K562 (cell line): ENCODE results near the gene LST1. TPM values are rescaled to one million over a fixed set of nuclear protein-coding genes. Genes with fewer than 3 reads are reported as not detected.

ENCODE experiments used
- ATAC-seq: fragments of 200-7000 bp; cut with Tn5 transposase; 3 replicates; pipeline ENCODE4 v1.9.1; 2020; ENCODE audit warnings: moderate library complexity
- BruUV-seq: library from RNA; stranded (reverse); fragments of 400-500 nt; replicated peaks from 2 replicates; lab custom pipeline; 2021; lab: Mats Ljungman, UMichigan
- CTCF ChIA-PET: fragments of 300-600 bp; formaldehyde crosslinking; extraction: SDS; loops from one replicate; lab custom pipeline; 2021; ENCODE audit warnings: low intra/inter-chr PET ratio; lab: Yijun Ruan, JAX
- POLR2A ChIA-PET: fragments of 300-600, 350-650 bp; sonication (Branson Sonifier 250); formaldehyde crosslinking; extraction: SDS; loops from one replicate; lab custom pipeline; 2021; ENCODE audit warnings: antibody characterized with exemption, inconsistent platforms; lab: Yijun Ruan, JAX
- DNase-seq, 4 experiments: peaks; one replicate each; pipeline versions ENCODE4 v3.0.0 to v3.0.0-alpha.2; 2011 to 2018; ENCODE audit warnings: low spot score in 3 of 4, mixed read lengths in 3 of 4; ENCODE audit errors: extremely low read depth in 1 of 4
- FAIRE-seq: peaks from 2 replicates; lab custom pipeline; 2011; peaks lifted over from hg19 to GRCh38; lab: Jason Lieb, UNC
- H2AFZ ChIP-seq: 2 replicates; pipeline ENCODE4 v1.6.0; 2011; ENCODE audit warnings: low read depth, low read length, control low read depth, inconsistent platforms
- H3K27ac ChIP-seq: fragments of 200-600 bp; 3 replicates; pipeline ENCODE4 v1.8.0; 2011; ENCODE audit warnings: low read depth, mild to moderate bottlenecking, control low read depth, inconsistent platforms, low read length, moderate library complexity, mixed read lengths; ENCODE audit errors: extremely low read depth
- H3K27me3 ChIP-seq, 2 experiments: fragments of 300-600 bp in 1 of 2; 2 replicates in 1 of 2; 3 replicates in 1 of 2; pipeline versions ENCODE4 v1.6.0 to v1.8.0; 2011; ENCODE audit warnings: inconsistent platforms in 2 of 2, low read length in 2 of 2, mild to moderate bottlenecking in 1 of 2, mixed read lengths in 1 of 2, moderate library complexity in 1 of 2; ENCODE audit not compliant: control insufficient read depth in 2 of 2, insufficient read depth in 2 of 2
- H3K36me3 ChIP-seq: fragments of 300-600 bp; 3 replicates; pipeline ENCODE4 v1.8.0; 2011; ENCODE audit warnings: mild to moderate bottlenecking, low read length, inconsistent platforms; ENCODE audit not compliant: control insufficient read depth, insufficient read depth
- H3K4me1 ChIP-seq, 2 experiments: fragments of 200-600 bp in 1 of 2; replicated peaks in 1 of 2; 2 replicates in 1 of 2; 3 replicates in 1 of 2; pipeline versions ENCODE4 v1.5.1 to v1.8.0; 2011; ENCODE audit warnings: inconsistent platforms in 2 of 2, low read length in 2 of 2, mild to moderate bottlenecking in 1 of 2, mixed read lengths in 1 of 2, moderate library complexity in 1 of 2; ENCODE audit not compliant: control insufficient read depth in 2 of 2, insufficient read depth in 2 of 2
- H3K4me2 ChIP-seq: 2 replicates; pipeline ENCODE4 v1.6.1; 2011; ENCODE audit warnings: low read length, control low read depth, inconsistent platforms, mixed read lengths; ENCODE audit not compliant: insufficient read depth
- H3K4me3 ChIP-seq: fragments of 200-600 bp; sonication (generic), shearing (Covaris generic); 2 replicates; pipeline ENCODE4 v1.5.1; 2016; ENCODE audit warnings: control low read depth, inconsistent platforms
- H3K79me2 ChIP-seq: fragments of 200-600 bp; 3 replicates; pipeline ENCODE4 v1.8.0; 2011; ENCODE audit warnings: low read length, inconsistent platforms; ENCODE audit not compliant: control insufficient read depth, insufficient read depth
- H3K9ac ChIP-seq, 2 experiments: 2 replicates each; pipeline versions ENCODE4 v1.6.0 to v1.6.1; 2011; ENCODE audit warnings: low read depth in 2 of 2, low read length in 2 of 2, control low read depth in 1 of 2, inconsistent platforms in 1 of 2, mild to moderate bottlenecking in 1 of 2, mixed read lengths in 1 of 2; ENCODE audit not compliant: insufficient read depth in 1 of 2
- H3K9me1 ChIP-seq: one replicate; pipeline ENCODE4 v1.6.0; 2011; ENCODE audit warnings: inconsistent platforms, mild to moderate bottlenecking, low read length, moderate library complexity; ENCODE audit not compliant: control insufficient read depth, insufficient read depth
- H3K9me3 ChIP-seq: replicated peaks from 2 replicates; pipeline ENCODE4 v1.5.1; 2011; ENCODE audit warnings: low read depth, low read length, inconsistent platforms; ENCODE audit not compliant: control insufficient read depth, insufficient read depth
- H4K20me1 ChIP-seq: replicated peaks from 2 replicates; pipeline ENCODE4 v1.6.1; 2011; ENCODE audit warnings: low read length, inconsistent platforms, mixed read lengths; ENCODE audit not compliant: control insufficient read depth, insufficient read depth
- ELF2 ChIP-seq: fragments of 250-450 bp; sonication (Bioruptor Pico); IDR thresholded peaks from 2 replicates; pipeline ENCODE4 v1.5.0; 2021; ENCODE audit warnings: mild to moderate bottlenecking
- GABPB1 ChIP-seq: sonication (generic); formaldehyde crosslinking; IDR thresholded peaks from 2 replicates; pipeline ENCODE4 v1.8.0; 2022; ENCODE audit warnings: mild to moderate bottlenecking, missing genetic modification reagents
- MEF2D ChIP-seq: conservative IDR thresholded peaks from 2 replicates; pipeline ENCODE4 v1.6.1; 2016; ENCODE audit warnings: low read depth, missing genetic modification characterization, missing compliant biosample characterization
- MEIS2 ChIP-seq: fragments of 450-650 bp; IDR thresholded peaks from 2 replicates; pipeline ENCODE4 v1.6.1; 2014; ENCODE audit warnings: mild to moderate bottlenecking; ENCODE audit not compliant: partially characterized antibody
- RFX7 ChIP-seq: fragments of 250-450 bp; sonication (Bioruptor Pico); IDR thresholded peaks from 2 replicates; pipeline ENCODE4 v1.5.1; 2021; ENCODE audit warnings: mild to moderate bottlenecking
- SIN3B ChIP-seq: fragments of 450-650 bp; IDR thresholded peaks from 2 replicates; pipeline ENCODE4 v1.6.1; 2017; ENCODE audit warnings: low read depth, mild to moderate bottlenecking, moderate library complexity
- SRF ChIP-seq, 2 experiments: fragments of 250-450, 450-650 bp in 1 of 2; sonication (Bioruptor Pico) in 1 of 2; sonication (generic) in 1 of 2; formaldehyde crosslinking; IDR thresholded peaks; 2 replicates each; pipeline versions ENCODE4 v1.5.0 to v1.5.1; 2020 to 2022; ENCODE audit warnings: mild to moderate bottlenecking in 1 of 2, missing genetic modification reagents in 1 of 2
- TAF1 ChIP-seq: IDR thresholded peaks from 2 replicates; pipeline ENCODE4 v1.6.1; 2011; ENCODE audit warnings: mild to moderate bottlenecking, low read length, moderate library complexity; ENCODE audit not compliant: insufficient read depth, control insufficient read depth, severe bottlenecking; ENCODE audit errors: extremely low read depth
- TBL1XR1 ChIP-seq, 2 experiments: IDR thresholded peaks; 2 replicates each; pipeline ENCODE4 v1.6.1; 2012; ENCODE audit warnings: improper control_type of control experiment in 2 of 2, low read length in 2 of 2, mild to moderate bottlenecking in 1 of 2
- ZBTB8A ChIP-seq: fragments of 450-650 bp; IDR thresholded peaks from 2 replicates; pipeline ENCODE4 v1.6.1; 2018; ENCODE audit warnings: mild to moderate bottlenecking, moderate library complexity; ENCODE audit not compliant: partially characterized antibody
- ZC3H4 ChIP-seq: sonication (generic); formaldehyde crosslinking; IDR thresholded peaks from 2 replicates; pipeline ENCODE4 v1.9.0; 2021; ENCODE audit warnings: missing genetic modification reagents, borderline replicate concordance
- ZNF282 ChIP-seq: sonication (generic); formaldehyde crosslinking; IDR thresholded peaks from 2 replicates; pipeline ENCODE4 v1.8.1; 2023; ENCODE audit warnings: missing genetic modification reagents
- WGBS: fragments of 100-300 bp; shearing (Covaris generic); methylation state at CpG from one replicate; pipeline ENCODE4 v1.1.6; 2016; ENCODE audit warnings: low coverage, mixed read lengths; ENCODE audit not compliant: insufficient coverage; ENCODE audit errors: missing lambda C conversion rate; 5-methylcytosine and 5-hydroxymethylcytosine counted together
- in situ Hi-C: fragments of 300-500 bp; cut with MboI; formaldehyde crosslinking; loops from 4 replicates; pipeline ENCODE4 v1.15.0; 2018; ENCODE audit warnings: inconsistent platforms, mixed read lengths
- intact Hi-C: fragments of 100-400 bp; cut with micrococcal nuclease; formaldehyde crosslinking; loops from 2 replicates; pipeline ENCODE4 v1.14.2; 2022
- polyA plus RNA-seq, 8 experiments: library from polyadenylated mRNA; depleted of rRNA in 4 of 8; stranded (reverse) in 5 of 8; unstranded in 3 of 8; fragments of >200 nt; fragmentation: Nextera tagmentation in 2 of 8; fragmentation: Illumina TruSeq in 1 of 8; extraction: Ambion mirVana in 2 of 8; extraction: Trizol in 1 of 8; gene quantifications; 2 replicates each; pipeline versions ENCODE4 v1.2.1 to v1.2.3, GENCODE V29; 2011 to 2014; ENCODE audit warnings: inconsistent platforms in 1 of 8, missing spikeins in 1 of 8
- total RNA-seq, 7 experiments: library from RNA; depleted of rRNA in 6 of 7; stranded (reverse); fragments of >200 nt in 6 of 7; fragmentation: Illumina TruSeq in 2 of 7; extraction: Trizol in 2 of 7; gene quantifications; 2 replicates each; pipeline versions ENCODE4 v1.2.1 to v1.2.3, GENCODE V29; 2011 to 2021; ENCODE audit warnings: low replicate concordance in 1 of 7
- TF ChIP-seq, protein P1 (sequence below): fragments of 450-650 bp; formaldehyde crosslinking; IDR thresholded peaks from 2 replicates; pipeline ENCODE4 v1.4.0; 2020; ENCODE audit warnings: mild to moderate bottlenecking, moderate library complexity
- TF ChIP-seq, protein P2 (sequence below): fragments of 450-650 bp; IDR thresholded peaks from one replicate; pipeline ENCODE4 v1.6.1; 2018; ENCODE audit warnings: mild to moderate bottlenecking, moderate library complexity; ENCODE audit not compliant: partially characterized antibody
- TF ChIP-seq, protein P3 (sequence below): sonication (generic); formaldehyde crosslinking; IDR thresholded peaks from 2 replicates; pipeline ENCODE4 v1.8.0; 2023; ENCODE audit warnings: mild to moderate bottlenecking, missing genetic modification reagents
- TF ChIP-seq, protein P4 (sequence below): fragments of 250-450 bp; sonication (Bioruptor Pico); IDR thresholded peaks from 2 replicates; pipeline ENCODE4 v1.6.1; 2021; ENCODE audit warnings: mild to moderate bottlenecking

Gene LST1
- total and polyA plus RNA-seq, 9 of the 15 experiments (the other 6 are each of a cell fraction or from before 2014, with no cell fraction given): 0.82 to 7.8 (median 1.7) TPM

DNA sequence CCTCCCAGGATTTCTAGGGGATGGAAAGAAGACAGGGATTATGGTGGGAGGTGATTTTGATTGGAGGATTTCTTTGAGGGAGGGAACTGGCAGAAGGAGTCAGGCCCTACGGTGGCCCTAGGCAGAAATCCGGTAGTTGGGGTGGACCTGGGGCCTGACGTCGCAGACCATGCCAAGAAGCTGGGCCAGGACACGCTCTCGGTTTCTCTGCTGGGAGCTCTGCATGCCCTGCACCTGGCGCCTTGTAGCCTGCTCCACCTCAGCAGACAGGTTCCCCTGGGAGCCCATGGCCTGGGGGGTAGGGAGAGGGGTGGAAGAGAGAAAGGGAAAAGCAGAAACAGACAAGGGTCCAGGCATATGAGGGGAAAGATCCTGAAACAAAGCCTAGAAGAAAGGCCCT lies 40.8 kb upstream of the LST1 start:
- Histone ChIP-seq H2AFZ (no peak overlapping the region), H3K27ac (no peak overlapping the region), H3K9ac (peak overlapping the region in 1 of 2 experiments; percentile 33; a peak in 2 of 4 replicates), H3K9me1 (peaks cover under 1% of the 10 kb centered on the region), H3K36me3 (peaks cover 28% of the 10 kb centered on the region), H3K4me1 (peaks cover 10 to 13% of the 10 kb centered on the region in 2 experiments; a peak in 4 of 5 replicates), H3K4me3 (no peak overlapping the region), H4K20me1 (peaks cover 7% of the 10 kb centered on the region), H3K27me3 (no peaks in the 10 kb centered on the region), H3K9me3 (no peaks in the 10 kb centered on the region), H3K4me2 (no peak overlapping the region), H3K79me2 (peaks cover 54% of the 10 kb centered on the region)
- ChIA-PET CTCF (no interaction called here), POLR2A (interaction anchor here (0.7 to 1.2 kb wide), 3 partner anchors 44 to 76 kb away, joined by 3 read pairs; no protein-coding TSS in a partner anchor)
- no peak for DNase-seq
- no peak for ATAC-seq
- no TSS peak for BruUV-seq
- in situ Hi-C loops: loop anchor here (5.0 to 25.0 kb wide), 3 partner anchors 52 to 1417 kb away; partner anchors contain the start of genes BRD2, C6orf47, GPANK1 and HLA-DMA
- WGBS: 38% methylated on average over 7 of the region's 7 CpGs
- no peak for FAIRE-seq
- intact Hi-C loops: loop anchor here (10.0 kb wide), 1 partner anchor 230 kb away; the partner anchor contains the start of gene VWA7
- TF ChIP-seq ELF2 (CRISPR knock-in tag) (no peak), SIN3B (no peak), RFX7 (no peak), TAF1 (no peak), MEF2D (tag) (no peak), ZBTB8A (no peak), ZNF282 (no peak), GABPB1 (CRISPR knock-in tag) (no peak), TBL1XR1 (IDR thresholded peaks at IDR 0.05; ENCODE audit: low read length in 2 of 2) (no peak), ZC3H4 (no peak), SRF (CRISPR knock-in tag; IDR thresholded peaks at IDR 0.05) (no peak), MEIS2 (no peak)
- TF ChIP-seq, protein P1, sequence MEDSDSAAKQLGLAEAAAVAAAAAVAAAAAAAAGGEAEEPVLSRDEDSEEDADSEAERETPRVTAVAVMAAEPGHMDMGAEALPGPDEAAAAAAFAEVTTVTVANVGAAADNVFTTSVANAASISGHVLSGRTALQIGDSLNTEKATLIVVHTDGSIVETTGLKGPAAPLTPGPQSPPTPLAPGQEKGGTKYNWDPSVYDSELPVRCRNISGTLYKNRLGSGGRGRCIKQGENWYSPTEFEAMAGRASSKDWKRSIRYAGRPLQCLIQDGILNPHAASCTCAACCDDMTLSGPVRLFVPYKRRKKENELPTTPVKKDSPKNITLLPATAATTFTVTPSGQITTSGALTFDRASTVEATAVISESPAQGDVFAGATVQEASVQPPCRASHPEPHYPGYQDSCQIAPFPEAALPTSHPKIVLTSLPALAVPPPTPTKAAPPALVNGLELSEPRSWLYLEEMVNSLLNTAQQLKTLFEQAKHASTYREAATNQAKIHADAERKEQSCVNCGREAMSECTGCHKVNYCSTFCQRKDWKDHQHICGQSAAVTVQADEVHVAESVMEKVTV (CRISPR knock-in tag): no peak
- TF ChIP-seq, protein P2, sequence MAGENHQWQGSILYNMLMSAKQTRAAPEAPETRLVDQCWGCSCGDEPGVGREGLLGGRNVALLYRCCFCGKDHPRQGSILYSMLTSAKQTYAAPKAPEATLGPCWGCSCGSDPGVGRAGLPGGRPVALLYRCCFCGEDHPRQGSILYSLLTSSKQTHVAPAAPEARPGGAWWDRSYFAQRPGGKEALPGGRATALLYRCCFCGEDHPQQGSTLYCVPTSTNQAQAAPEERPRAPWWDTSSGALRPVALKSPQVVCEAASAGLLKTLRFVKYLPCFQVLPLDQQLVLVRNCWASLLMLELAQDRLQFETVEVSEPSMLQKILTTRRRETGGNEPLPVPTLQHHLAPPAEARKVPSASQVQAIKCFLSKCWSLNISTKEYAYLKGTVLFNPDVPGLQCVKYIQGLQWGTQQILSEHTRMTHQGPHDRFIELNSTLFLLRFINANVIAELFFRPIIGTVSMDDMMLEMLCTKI: no peak
- TF ChIP-seq, protein P3, sequence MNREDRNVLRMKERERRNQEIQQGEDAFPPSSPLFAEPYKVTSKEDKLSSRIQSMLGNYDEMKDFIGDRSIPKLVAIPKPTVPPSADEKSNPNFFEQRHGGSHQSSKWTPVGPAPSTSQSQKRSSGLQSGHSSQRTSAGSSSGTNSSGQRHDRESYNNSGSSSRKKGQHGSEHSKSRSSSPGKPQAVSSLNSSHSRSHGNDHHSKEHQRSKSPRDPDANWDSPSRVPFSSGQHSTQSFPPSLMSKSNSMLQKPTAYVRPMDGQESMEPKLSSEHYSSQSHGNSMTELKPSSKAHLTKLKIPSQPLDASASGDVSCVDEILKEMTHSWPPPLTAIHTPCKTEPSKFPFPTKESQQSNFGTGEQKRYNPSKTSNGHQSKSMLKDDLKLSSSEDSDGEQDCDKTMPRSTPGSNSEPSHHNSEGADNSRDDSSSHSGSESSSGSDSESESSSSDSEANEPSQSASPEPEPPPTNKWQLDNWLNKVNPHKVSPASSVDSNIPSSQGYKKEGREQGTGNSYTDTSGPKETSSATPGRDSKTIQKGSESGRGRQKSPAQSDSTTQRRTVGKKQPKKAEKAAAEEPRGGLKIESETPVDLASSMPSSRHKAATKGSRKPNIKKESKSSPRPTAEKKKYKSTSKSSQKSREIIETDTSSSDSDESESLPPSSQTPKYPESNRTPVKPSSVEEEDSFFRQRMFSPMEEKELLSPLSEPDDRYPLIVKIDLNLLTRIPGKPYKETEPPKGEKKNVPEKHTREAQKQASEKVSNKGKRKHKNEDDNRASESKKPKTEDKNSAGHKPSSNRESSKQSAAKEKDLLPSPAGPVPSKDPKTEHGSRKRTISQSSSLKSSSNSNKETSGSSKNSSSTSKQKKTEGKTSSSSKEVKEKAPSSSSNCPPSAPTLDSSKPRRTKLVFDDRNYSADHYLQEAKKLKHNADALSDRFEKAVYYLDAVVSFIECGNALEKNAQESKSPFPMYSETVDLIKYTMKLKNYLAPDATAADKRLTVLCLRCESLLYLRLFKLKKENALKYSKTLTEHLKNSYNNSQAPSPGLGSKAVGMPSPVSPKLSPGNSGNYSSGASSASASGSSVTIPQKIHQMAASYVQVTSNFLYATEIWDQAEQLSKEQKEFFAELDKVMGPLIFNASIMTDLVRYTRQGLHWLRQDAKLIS (CRISPR knock-in tag): no peak
- TF ChIP-seq, protein P4, sequence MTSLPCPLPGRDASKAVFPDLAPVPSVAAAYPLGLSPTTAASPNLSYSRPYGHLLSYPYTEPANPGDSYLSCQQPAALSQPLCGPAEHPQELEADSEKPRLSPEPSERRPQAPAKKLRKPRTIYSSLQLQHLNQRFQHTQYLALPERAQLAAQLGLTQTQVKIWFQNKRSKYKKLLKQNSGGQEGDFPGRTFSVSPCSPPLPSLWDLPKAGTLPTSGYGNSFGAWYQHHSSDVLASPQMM: no peak
